ENCODE results near the gene TLNRD1.

TLNRD1 gene

DNA sequence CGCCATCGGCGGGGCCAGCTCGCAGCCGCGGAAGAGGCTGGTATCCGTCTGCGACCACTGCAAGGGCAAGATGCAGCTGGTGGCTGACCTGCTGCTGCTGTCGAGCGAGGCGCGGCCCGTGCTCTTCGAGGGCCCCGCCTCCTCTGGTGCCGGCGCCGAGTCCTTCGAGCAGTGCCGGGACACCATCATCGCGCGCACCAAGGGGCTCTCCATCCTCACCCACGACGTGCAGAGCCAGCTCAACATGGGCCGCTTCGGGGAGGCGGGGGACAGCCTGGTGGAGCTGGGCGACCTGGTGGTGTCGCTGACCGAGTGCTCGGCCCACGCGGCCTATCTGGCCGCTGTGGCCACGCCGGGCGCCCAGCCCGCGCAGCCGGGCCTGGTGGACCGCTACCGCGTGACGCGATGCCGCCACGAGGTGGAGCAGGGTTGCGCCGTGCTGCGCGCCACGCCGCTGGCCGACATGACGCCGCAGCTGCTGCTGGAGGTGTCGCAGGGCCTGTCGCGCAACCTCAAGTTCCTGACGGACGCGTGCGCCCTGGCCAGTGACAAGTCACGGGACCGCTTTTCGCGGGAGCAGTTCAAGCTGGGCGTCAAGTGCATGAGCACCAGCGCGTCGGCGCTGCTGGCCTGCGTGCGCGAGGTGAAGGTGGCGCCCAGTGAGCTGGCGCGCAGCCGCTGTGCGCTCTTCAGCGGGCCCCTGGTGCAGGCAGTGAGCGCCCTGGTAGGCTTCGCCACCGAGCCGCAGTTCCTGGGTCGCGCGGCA is 1.8 kb downstream of the TLNRD1 start:
- DNase-seq: no peak

DNA sequence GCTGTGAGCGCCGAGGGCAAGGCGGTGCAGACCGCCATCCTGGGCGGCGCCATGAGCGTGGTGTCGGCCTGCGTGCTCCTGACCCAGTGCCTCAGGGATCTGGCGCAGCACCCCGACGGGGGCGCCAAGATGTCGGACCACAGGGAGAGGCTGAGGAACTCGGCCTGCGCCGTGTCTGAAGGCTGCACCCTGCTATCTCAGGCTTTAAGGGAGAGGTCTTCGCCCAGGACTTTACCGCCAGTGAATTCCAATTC is 2.3 kb downstream of the TLNRD1 start:
- DNase-seq: no peak

- DNase-seq: no peak
These were observed 5.4 kb downstream of the TLNRD1 start for GRCh38 chr15:81006124-81006523.

DNA sequence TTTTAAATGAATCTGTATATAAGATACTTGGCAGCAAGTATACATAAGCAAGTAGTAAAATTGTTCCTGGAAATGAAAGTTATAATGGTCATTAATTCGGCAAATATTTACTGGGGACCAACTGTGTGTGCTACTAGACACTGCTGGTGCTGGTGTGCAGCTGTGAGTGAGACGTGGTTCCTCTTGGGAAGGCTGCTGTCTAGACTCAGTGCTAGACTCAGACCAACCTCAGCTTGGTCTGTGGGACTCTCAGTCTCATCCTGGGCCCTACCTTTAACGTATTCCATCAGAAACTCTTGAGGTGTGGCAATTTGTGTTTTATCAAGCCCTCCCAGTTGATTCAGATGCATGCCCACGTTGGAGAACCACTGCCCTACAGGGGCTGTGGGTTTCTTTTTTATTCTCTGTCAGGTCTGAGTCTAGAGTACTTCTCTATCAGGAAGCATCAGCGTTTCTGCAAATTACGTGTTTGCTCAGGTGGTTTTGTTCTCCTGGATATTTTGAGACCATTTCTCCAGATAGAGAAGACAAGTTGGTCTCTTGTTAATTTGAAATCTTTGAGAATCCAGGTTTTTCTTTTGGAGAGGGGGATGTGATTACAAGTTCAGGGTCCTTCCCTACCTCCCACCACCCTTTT is 6.8 kb downstream of the TLNRD1 start:
- DNase-seq: no peak

DNA sequence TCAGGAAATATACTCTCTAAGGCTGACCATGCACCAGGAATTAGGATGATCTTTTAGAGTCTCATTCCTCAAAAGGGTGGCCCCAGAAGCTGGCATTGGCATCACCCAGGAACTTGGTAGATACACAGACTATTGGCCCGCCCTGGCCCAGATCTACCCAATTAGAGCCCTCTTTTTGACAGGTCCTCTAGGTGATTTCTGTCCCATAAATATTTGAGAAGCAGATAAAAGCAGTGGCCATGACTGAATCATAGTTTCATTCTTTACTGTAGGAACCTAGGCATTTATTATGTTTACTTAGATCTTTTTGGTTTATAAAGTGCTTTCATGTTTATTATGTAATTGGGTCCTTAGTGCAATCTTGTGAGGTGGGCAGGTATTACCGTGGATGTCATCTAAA is 7.6 kb downstream of the TLNRD1 start:
- no peak for DNase-seq

DNA sequence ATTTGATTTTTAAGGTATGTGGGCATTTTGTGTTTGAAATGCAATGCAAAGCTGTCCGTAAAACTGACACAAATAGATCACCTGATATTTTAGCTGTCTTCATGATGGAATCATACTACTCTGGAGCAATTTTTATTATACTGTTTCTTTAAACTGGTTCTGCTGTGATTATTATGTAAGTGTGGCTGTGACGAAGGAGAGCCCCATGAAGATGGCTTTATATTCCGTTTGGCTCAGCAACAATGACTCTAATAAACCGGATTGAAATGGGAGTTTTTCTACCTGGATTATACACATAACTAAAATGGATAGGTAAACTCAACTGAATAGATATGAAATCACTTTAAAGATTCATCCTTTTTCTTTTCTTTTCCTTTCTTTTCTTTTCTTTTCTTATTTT is 9.4 kb downstream of the TLNRD1 start:
- no peak for DNase-seq

DNA sequence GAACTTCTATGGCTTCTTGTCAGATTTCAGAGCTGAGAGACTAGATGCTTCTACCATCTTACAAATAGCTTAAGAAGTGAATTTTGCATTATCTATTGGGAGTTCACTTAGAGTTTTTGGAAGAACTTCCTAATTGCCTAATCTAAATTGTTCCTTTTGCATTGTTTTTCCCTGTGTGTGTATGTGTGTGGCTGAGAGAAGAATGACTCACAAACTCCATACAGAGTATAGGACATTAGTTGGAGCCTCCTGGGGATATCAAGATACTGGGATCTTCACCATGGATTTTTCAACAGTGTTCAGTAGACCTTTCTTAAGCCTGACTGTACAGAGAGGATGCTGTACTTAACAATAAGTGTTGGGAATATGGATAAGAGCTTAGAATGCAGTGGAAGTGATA is 10.9 kb downstream of the TLNRD1 start:
- no peak for DNase-seq

DNA sequence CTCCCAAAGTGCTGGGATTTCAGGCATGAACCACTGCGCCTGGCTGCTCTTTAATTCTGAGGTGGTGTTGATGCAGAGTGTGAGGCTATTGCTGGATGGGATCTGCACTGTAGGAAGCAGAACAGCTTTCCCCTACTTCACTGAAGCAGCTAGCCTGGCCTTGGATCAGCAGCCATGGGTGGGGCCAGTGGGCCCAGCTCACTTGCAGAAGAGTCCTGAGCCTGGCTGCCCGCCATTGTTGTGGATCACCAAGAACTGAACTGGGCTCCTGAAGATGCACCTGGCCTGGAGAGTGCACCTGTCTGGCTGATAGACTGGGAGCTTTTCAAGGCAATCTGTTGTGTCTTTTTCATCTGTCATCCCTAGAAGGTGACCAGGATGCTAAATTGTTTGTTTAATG is 11.9 kb downstream of the TLNRD1 start:
- DNase-seq: no peak

DNA sequence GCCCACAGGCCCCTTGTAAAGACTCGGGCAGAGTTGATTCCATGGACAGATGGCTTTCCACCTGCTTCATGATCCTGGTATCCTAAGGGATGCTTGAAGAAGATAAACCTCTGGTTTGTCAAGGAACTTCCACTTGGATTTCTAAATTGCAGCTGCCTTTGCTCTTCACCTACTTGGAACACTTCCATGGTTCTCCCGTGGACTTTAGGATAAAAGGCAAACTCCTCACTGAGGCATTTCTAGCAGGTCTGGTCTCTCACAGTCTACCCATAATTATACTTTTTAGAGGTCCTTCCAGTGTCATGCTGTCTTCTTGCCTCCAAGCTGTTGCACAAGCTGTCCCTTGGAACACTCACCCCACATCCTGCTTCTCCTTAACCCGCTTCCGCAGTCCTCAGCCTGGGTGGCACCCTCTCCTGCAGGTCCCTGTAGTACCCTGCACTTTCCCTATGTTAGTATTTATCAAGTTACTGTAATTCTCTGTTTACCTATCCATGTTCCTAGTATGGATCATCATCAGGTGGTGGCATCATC is 12.7 kb downstream of the TLNRD1 start:
- DNase-seq: no peak

GRCh38 chr15:81014446-81015093 is 13.8 kb downstream of the TLNRD1 start:
- DNase-seq: no peak

- no peak for DNase-seq
These were observed 15.1 kb downstream of the TLNRD1 start for GRCh38 chr15:81015621-81016488.

DNA sequence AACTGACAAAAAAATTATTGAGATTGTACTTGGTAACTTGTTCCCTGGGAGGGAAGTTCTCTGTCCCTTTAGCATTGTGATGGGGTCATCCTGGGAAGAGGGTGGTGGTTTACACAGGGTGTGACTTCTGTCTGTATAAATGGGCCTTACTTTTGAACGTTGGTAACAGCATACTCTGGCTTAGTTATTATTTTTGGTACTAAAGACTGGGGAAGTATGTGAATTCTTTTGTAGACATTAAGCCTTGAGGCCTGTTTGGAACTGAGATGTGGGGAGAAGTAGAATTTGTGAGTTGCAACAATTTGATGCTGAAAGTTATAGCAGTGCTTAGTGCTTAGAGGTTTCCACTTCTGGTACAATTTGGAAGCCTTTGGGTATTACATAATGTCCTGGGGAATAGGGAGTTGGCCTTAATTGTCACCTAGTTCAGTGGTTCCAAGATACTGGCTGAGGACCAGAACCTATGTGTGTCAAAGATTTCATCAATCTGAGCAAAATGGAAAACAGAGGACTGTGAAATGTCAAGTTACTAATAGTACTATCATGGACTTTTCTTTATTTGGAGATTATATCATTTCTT is 15.9 kb downstream of the TLNRD1 start:
- no peak for DNase-seq

DNA sequence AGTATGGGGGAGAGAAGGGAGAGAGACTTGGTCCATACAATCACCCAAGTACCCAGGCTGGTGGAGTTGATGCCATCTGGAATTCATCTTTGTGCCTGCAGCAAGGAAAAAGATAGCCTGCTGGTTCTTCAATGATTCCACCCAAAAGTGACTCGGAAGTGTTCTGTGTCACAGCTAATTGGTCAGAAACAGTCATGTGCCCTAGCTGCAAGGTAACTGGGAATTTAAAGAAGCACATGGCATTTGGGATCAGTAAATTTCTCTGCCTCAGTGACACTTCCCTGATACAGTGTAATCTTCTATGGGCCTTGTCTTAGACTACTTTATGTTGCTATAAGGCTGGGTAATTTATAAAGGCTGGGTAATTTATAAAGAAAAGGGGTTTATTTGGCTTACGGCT is 17.5 kb downstream of the TLNRD1 start:
- no peak for DNase-seq

DNA sequence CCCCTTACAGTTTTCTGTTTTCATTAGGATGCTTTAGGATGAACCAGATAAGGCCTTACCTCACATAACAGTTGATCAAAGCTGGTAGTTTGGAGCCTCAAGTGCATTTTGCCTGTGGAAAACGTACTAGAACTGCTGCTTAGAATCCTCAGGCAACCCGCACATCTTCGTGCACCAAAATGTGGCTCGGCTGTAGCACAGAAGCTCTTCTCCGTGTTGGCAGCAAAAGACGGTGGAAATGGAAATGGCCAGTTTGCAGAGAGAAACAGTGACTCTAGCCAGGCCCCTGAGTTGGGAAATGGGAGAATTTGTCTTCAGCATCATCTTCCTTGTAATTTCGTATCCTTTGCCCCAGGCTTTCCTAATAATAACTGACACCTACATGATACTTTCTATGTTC is 20.6 kb downstream of the TLNRD1 start:
- DNase-seq: no peak

DNA sequence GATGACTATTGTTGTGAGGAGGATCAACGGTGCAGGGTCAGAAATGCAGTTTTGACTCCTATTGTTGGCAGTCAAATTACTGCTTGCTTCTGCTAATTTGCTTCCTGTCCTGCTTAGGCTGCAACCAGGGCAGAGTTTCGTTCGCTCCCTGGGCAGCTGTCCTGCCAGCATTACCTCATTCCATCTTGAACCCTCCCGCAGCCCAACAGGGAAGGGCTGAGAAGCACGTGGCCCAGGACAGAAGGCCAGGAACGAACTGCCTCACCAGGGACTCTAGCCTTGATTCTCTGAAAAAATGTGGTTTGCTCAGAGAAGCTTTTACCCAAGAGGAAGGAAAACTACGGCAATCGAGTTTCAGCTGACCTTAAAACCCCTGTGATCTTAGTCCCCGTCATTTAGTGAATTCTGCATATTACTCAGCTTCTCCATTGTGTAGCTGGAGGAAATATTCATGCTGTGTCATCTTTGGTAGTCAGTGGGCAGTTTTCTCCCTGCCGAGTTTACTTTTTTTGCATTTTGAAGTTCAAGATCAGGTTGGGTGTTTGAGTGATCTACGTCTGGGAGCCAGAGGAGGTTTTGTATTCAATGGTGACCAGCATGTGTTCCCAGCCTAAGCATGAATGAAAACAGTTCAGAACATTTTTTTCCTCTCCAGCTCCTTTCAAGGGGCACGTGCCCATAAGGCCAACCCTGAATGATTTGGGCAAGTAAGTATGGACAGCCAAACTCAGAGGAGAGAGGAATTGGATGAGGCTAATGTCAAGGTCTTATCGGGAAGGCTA is 23.0 kb downstream of the TLNRD1 start:
- DNase-seq: no peak

- DNase-seq: no peak
These were observed 23.6 kb downstream of the TLNRD1 start for GRCh38 chr15:81024265-81024872.

GRCh38 chr15:81024936-81025335 is 24.2 kb downstream of the TLNRD1 start:
- DNase-seq: no peak

- DNase-seq: no peak
These were observed 25.1 kb downstream of the TLNRD1 start for GRCh38 chr15:81025721-81026370.

DNA sequence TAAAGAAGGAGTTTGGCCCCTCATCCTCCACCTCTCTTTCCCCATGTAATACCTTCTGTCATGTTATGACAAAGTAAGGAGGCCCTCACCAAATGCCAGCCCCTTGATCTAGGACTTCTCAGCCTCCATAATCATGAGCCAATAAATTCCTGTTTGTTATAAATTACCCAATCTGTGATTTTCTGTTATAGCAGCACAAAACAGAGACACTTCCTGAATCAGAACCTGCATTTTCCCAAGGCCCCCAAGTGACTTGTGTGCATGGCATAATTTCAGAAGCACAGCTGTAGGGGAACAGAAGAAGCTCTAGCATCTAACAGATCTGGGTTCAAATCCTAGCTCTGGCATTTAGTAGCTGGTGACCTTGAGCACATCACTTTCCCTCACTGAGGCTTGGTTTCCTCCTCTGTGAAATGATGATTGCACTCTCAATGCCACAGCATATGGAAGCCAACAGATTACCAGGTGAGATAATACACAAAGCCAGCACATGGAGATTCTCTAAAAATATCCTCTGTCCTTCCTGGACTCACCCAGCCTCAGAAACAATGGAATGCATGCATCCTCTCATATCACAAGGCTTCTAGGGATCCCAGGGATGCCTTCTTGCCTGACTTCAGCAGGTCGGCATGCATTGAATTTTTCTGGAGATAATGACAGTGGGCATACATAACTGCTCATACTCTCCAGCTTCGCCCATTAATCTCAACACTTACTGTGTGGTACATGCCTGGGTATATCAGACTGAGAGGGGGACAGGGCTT is 26.3 kb downstream of the TLNRD1 start:
- no peak for DNase-seq
